ENCODE data around the gene CAPN10. TPM values are rescaled to one million over a fixed set of nuclear protein-coding genes. Genes with fewer than 3 reads are reported as not detected.

Gene CAPN10
- total and polyA plus RNA-seq, 2 experiments from 2014 or later = 24.2 to 28.8 TPM

DNA sequence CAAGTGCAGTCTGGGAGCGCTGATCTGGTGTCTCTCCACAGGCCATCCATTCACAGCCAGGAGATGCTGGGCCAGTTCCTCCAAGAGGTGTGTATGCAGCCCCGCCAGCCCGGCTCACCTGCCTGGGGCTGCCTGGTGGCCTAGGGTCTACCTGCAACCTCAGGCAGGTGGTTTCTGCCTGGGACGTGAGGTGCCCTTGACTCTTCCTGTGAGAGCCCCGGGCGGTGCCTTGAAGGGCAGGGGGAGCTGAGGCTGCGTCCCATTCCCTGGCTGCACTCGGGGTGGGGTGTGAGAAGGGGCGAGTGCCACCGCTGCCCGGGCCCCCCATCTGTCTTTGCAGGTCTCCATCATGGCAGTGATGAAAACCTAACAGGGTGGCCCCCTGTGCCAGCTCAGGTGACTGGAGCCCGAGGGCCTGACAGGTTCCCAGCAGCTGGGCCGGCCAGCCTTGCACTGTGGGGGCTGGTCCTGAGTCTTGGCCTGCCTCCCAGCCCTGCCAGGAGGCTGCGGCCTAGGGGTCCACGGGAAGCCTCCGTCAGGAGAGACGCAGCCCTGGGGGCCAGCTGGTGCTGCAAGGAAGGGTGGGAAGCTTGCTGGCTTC, 11.9 kb downstream of the CAPN10 start:
- 93% methylated on average over 17 of the region's 17 CpGs for WGBS (ENCODE audit: low lambda C conversion rate, missing lambda C conversion rate)
- no peak overlapping the region for H3K4me2 ChIP-seq
- H3K9me3 ChIP-seq (ENCODE audit: low read depth) = no peaks in the 10 kb centered on the region
- no peaks in the 10 kb centered on the region for H3K9me2 ChIP-seq (replicated peaks; ENCODE audit: insufficient read depth)
- H4K20me1 ChIP-seq (ENCODE audit: insufficient read depth, poor library complexity, severe bottlenecking) = peaks cover 3% of the 10 kb centered on the region
- no peak for TF ChIP-seq EZH2phosphoT487 (IDR thresholded peaks at IDR 0.05; ENCODE audit: low read depth, severe bottlenecking, unreplicated experiment)
- TF ChIP-seq, protein P1, sequence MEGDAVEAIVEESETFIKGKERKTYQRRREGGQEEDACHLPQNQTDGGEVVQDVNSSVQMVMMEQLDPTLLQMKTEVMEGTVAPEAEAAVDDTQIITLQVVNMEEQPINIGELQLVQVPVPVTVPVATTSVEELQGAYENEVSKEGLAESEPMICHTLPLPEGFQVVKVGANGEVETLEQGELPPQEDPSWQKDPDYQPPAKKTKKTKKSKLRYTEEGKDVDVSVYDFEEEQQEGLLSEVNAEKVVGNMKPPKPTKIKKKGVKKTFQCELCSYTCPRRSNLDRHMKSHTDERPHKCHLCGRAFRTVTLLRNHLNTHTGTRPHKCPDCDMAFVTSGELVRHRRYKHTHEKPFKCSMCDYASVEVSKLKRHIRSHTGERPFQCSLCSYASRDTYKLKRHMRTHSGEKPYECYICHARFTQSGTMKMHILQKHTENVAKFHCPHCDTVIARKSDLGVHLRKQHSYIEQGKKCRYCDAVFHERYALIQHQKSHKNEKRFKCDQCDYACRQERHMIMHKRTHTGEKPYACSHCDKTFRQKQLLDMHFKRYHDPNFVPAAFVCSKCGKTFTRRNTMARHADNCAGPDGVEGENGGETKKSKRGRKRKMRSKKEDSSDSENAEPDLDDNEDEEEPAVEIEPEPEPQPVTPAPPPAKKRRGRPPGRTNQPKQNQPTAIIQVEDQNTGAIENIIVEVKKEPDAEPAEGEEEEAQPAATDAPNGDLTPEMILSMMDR (IDR thresholded peaks at IDR 0.05; ENCODE audit: poor library complexity) = no peak
- no peak for TF ChIP-seq EZH2 (IDR thresholded peaks at IDR 0.05; ENCODE audit: borderline replicate concordance)
- H2AFZ ChIP-seq = no peak overlapping the region
- H3K4me1 ChIP-seq (ENCODE audit: insufficient read depth) = no peaks in the 10 kb centered on the region
- no peaks in the 10 kb centered on the region for H3K27me3 ChIP-seq
- no peaks in the 10 kb centered on the region for H3K36me3 ChIP-seq (replicated peaks; ENCODE audit: insufficient read depth, low read depth)
- no peak overlapping the region for H3K27ac ChIP-seq
- no peak overlapping the region for H3K4me3 ChIP-seq
- H3K79me2 ChIP-seq = no peaks in the 10 kb centered on the region
- DNase-seq (ENCODE audit: low spot score) = no peak

DNA sequence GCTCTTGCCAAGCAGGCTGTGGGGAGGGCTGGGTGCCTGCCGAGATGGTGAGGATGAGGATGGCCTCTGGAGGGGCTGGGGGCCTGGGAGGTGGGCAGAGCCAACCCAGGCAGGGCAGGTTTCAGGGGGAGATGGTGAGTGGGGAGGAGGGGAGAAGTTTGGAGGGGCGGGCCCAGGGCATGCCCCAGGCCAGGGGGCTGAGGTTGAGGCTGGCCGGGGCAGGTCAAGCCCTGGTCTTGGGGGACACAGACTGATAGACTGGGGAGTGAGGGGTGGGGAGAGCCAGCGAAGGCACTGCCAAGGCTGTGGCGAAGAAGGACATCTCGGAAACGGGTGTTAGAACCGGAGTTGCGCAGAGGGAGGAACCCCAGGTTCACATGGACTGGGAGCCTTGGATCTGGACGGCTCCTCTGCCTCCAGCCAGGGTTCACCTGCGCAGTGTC, 12.6 kb downstream of the CAPN10 start:
- no peak overlapping the region for H3K4me2 ChIP-seq
- no peak for DNase-seq (ENCODE audit: low spot score)
- H3K9me2 ChIP-seq (replicated peaks; ENCODE audit: insufficient read depth) = no peaks in the 10 kb centered on the region
- no peaks in the 10 kb centered on the region for H3K27me3 ChIP-seq
- H4K20me1 ChIP-seq (ENCODE audit: insufficient read depth, poor library complexity, severe bottlenecking) = peaks cover 3% of the 10 kb centered on the region
- WGBS (ENCODE audit: low lambda C conversion rate, missing lambda C conversion rate) = 96% methylated on average over 9 of the region's 11 CpGs
- no peak for TF ChIP-seq EZH2 (IDR thresholded peaks at IDR 0.05; ENCODE audit: borderline replicate concordance)
- TF ChIP-seq, protein P1 (IDR thresholded peaks at IDR 0.05; ENCODE audit: poor library complexity) = no peak
- no peak for TF ChIP-seq EZH2phosphoT487 (IDR thresholded peaks at IDR 0.05; ENCODE audit: low read depth, severe bottlenecking, unreplicated experiment)
- no peaks in the 10 kb centered on the region for H3K9me3 ChIP-seq (ENCODE audit: low read depth)
- H3K4me1 ChIP-seq (ENCODE audit: insufficient read depth) = peaks cover 3% of the 10 kb centered on the region
- no peak overlapping the region for H2AFZ ChIP-seq
- no peak overlapping the region for H3K27ac ChIP-seq
- no peak overlapping the region for H3K4me3 ChIP-seq
- no peaks in the 10 kb centered on the region for H3K79me2 ChIP-seq
- no peaks in the 10 kb centered on the region for H3K36me3 ChIP-seq (replicated peaks; ENCODE audit: insufficient read depth, low read depth)

DNA sequence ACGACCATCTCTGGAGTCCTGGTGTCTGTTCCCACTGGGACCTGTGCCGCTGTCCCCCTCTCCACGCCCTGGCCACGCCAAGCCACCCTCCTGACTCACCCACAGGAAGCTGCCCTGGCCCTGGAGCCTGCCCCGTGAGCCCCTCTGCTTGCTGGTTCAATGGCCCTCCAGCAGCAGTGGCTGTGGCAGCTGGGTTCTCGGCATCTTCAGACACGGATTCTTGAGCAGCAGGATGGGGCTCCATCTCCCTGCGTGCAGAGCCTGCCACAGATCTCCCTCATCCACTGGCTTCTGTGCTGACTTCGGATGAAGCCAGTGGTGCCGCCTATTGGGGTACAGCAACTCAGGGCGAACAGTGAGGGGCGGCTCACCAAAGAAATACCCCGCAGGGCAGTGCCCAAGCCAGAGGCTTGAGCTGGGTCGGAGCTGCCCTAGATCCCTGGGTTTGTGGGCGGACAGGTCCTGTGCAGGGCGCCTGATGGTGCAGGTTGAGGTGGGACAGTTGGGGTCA, 14.0 kb downstream of the CAPN10 start:
- H3K9me3 ChIP-seq (ENCODE audit: low read depth) = no peaks in the 10 kb centered on the region
- WGBS (ENCODE audit: low lambda C conversion rate, missing lambda C conversion rate) = 97% methylated on average over 16 of the region's 16 CpGs
- no peaks in the 10 kb centered on the region for H3K36me3 ChIP-seq (replicated peaks; ENCODE audit: insufficient read depth, low read depth)
- H3K4me2 ChIP-seq = no peak overlapping the region
- H3K27ac ChIP-seq = no peak overlapping the region
- DNase-seq (ENCODE audit: low spot score) = no peak
- H2AFZ ChIP-seq = no peak overlapping the region
- no peak overlapping the region for H3K4me3 ChIP-seq
- H3K27me3 ChIP-seq = no peaks in the 10 kb centered on the region
- H3K9me2 ChIP-seq (replicated peaks; ENCODE audit: insufficient read depth) = no peaks in the 10 kb centered on the region
- peaks cover 12% of the 10 kb centered on the region for H3K4me1 ChIP-seq (ENCODE audit: insufficient read depth)
- H3K79me2 ChIP-seq = no peaks in the 10 kb centered on the region
- peaks cover 3% of the 10 kb centered on the region for H4K20me1 ChIP-seq (ENCODE audit: insufficient read depth, poor library complexity, severe bottlenecking)
- TF ChIP-seq, protein P1 (IDR thresholded peaks at IDR 0.05; ENCODE audit: poor library complexity) = no peak
- TF ChIP-seq EZH2 (IDR thresholded peaks at IDR 0.05; ENCODE audit: borderline replicate concordance) (no peak), EZH2phosphoT487 (IDR thresholded peaks at IDR 0.05; ENCODE audit: low read depth, severe bottlenecking, unreplicated experiment) (no peak)
